HG02623 (cell line): ENCODE data around the gene SLC5A11.
"Not testable (repeated sequence)": the region's sequence is repeated elsewhere in the genome, so short reads cannot be mapped to it uniquely, and the experiment has no call there.

Experiments
- ATAC-seq: cut with Tn5 transposase; IDR thresholded peaks from one replicate; pipeline ENCODE4 v1.9.1; 2021; ENCODE audit warnings: moderate library complexity; ENCODE audit not compliant: unreplicated experiment

SLC5A11 gene

GRCh38 chr16:24845726-24846547, at the start of gene SLC5A11:
Gene SLC5A11 (plus strand): TSS chr16:24845963. CDS start chr16:24858644, 12,681 bp downstream.
- no peak for ATAC-seq

GRCh38 chr16:24800586-24800985, 45.2 kb upstream of the SLC5A11 start:
- ATAC-seq, result no peak

- ATAC-seq, result no peak
Observed at GRCh38 chr16:24801761-24802302, 43.9 kb upstream of the SLC5A11 start.

GRCh38 chr16:24805484-24805883, 40.3 kb upstream of the SLC5A11 start:
- ATAC-seq, result no peak

GRCh38 chr16:24807301-24807700, 38.5 kb upstream of the SLC5A11 start:
- ATAC-seq, result no peak

- ATAC-seq, result no peak
Observed at GRCh38 chr16:24810951-24811843, 34.6 kb upstream of the SLC5A11 start.

GRCh38 chr16:24812813-24813212, 33.0 kb upstream of the SLC5A11 start:
- ATAC-seq, result not testable (repeated sequence)

- ATAC-seq, result no peak
Observed at GRCh38 chr16:24815021-24815420, 30.7 kb upstream of the SLC5A11 start.

GRCh38 chr16:24816688-24817087, 29.1 kb upstream of the SLC5A11 start:
- ATAC-seq, result no peak

GRCh38 chr16:24819462-24820040, 26.2 kb upstream of the SLC5A11 start:
- no peak for ATAC-seq

- no peak for ATAC-seq
Observed at GRCh38 chr16:24820522-24820921, 25.2 kb upstream of the SLC5A11 start.

- no peak for ATAC-seq
Observed at GRCh38 chr16:24821129-24821528, 24.6 kb upstream of the SLC5A11 start.

GRCh38 chr16:24822542-24822941, 23.2 kb upstream of the SLC5A11 start:
- no peak for ATAC-seq

- ATAC-seq, result no peak
Observed at GRCh38 chr16:24822974-24823373, 22.8 kb upstream of the SLC5A11 start.

- no peak for ATAC-seq
Observed at GRCh38 chr16:24825696-24826095, 20.1 kb upstream of the SLC5A11 start.

GRCh38 chr16:24826096-24826690, 19.6 kb upstream of the SLC5A11 start:
- no peak for ATAC-seq

GRCh38 chr16:24826817-24827566, 18.8 kb upstream of the SLC5A11 start:
- ATAC-seq, result no peak

- no peak for ATAC-seq
Observed at GRCh38 chr16:24829153-24829552, 16.6 kb upstream of the SLC5A11 start.

GRCh38 chr16:24833352-24833751, 12.4 kb upstream of the SLC5A11 start:
- ATAC-seq, result no peak
